ENCODE results near the gene NAPA.

NAPA gene

DNA sequence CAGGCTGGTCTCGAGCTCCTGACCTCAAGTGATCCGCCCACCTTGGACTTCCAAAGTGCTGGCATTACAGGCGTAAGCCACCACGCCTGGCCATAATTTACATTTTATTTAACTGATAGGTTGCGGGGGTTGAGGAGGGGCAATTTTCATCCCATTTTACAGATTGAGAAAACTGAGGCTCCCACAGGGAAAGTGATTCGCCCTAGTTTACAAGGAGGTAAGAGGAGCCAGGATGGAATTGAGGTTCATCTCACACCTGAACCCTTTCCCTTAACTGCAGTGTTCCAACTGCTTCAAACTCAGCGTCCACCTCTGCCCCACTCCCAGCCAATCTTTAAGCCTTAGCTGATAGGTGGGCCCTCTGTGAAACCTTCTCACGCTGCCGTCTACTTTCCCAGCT is 4.0 kb upstream of the NAPA start:
- WGBS, 2 donors (ENCODE audit: extremely low coverage in 2 of 2, insufficient read length in 2 of 2, insufficient replicate concordance in 1 of 2): no CpG with 5 or more reads among the region's 9 CpGs
- Histone ChIP-seq H2AFZ (ENCODE audit: low read length) (no peak overlapping the region), H4K91ac (ENCODE audit: low read depth, low read length, poor library complexity) (no peak overlapping the region), H2BK120ac (ENCODE audit: low read depth, low read length) (no peak overlapping the region), H3K14ac (ENCODE audit: low read length) (no peak overlapping the region), H3K4me2 (ENCODE audit: insufficient read depth, low read length, poor library complexity, severe bottlenecking) (no peak overlapping the region), H3K4ac (ENCODE audit: low read length) (no peak overlapping the region), H3K27me3 (ENCODE audit: control insufficient read depth in 3 of 3, insufficient read depth in 3 of 3, low read depth in 1 of 3, low read length in 3 of 3) (peaks cover 0 to 21% (median 0%) of the 10 kb centered on the region in 3 experiments), H2BK5ac (ENCODE audit: low read length) (no peak overlapping the region), H3K9me3 (replicated peaks in 1 of 2; ENCODE audit: control insufficient read depth in 2 of 2, insufficient read depth in 1 of 2, low read depth in 1 of 2, low read length in 2 of 2) (no peaks in the 10 kb centered on the region), H3K18ac (ENCODE audit: low read length) (no peak overlapping the region), H3K27ac (replicated peaks; ENCODE audit: low read length) (no peak overlapping the region), H2BK12ac (ENCODE audit: low read length) (no peak overlapping the region), H4K8ac (ENCODE audit: low read depth, low read length) (no peak overlapping the region), H2AK5ac (ENCODE audit: low read depth, low read length) (no peak overlapping the region), H3K4me1 (ENCODE audit: control insufficient read depth in 2 of 2, insufficient read depth in 1 of 2, low read depth in 1 of 2, low read length in 2 of 2) (peaks cover 5 to 7% of the 10 kb centered on the region in 2 donors), H2BK15ac (ENCODE audit: low read length) (no peak overlapping the region), H3K79me1 (ENCODE audit: low read depth, low read length) (peaks cover 7% of the 10 kb centered on the region), H3K23ac (ENCODE audit: low read depth, low read length, poor library complexity) (no peak overlapping the region), H3K9ac (ENCODE audit: low read depth, low read length, poor library complexity) (no peak overlapping the region), H3K36me3 (replicated peaks in 1 of 2; ENCODE audit: control insufficient read depth in 2 of 2, insufficient read depth in 2 of 2, low read length in 2 of 2) (no peaks in the 10 kb centered on the region), H3K4me3 (ENCODE audit: low read length in 2 of 2) (no peak overlapping the region)
- DNase-seq (ENCODE audit: low spot score): no peak

DNA sequence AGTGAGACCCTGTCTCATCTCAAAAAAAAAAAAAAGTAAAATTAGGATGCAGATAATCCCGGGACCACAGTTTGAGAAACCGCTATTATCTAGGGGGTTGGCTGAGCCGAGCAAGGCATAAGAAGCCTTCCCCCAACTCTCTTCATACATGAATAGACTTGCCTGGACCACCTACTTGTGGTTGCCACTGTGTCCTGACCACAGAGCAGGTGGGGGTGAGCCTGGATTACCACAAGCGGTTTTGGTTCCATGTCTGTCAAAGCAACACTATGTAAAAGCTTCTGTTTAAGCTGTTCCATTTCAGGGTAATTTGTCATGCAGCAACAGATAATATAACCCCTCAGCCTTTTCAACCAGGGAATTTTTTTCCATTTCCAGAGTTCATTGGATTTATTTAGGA is 3.3 kb upstream of the NAPA start:
- WGBS, 2 donors (ENCODE audit: extremely low coverage in 2 of 2, insufficient read length in 2 of 2, insufficient replicate concordance in 1 of 2): no CpG with 5 or more reads among the region's 4 CpGs
- no peak overlapping the region for H3K9ac ChIP-seq (ENCODE audit: low read depth, low read length, poor library complexity)
- H3K36me3 ChIP-seq (replicated peaks in 1 of 2; ENCODE audit: control insufficient read depth in 2 of 2, insufficient read depth in 2 of 2, low read length in 2 of 2): no peaks in the 10 kb centered on the region
- peaks cover 7% of the 10 kb centered on the region for H3K79me1 ChIP-seq (ENCODE audit: low read depth, low read length)
- H3K27me3 ChIP-seq (ENCODE audit: control insufficient read depth in 3 of 3, insufficient read depth in 3 of 3, low read depth in 1 of 3, low read length in 3 of 3): peaks cover 0 to 17% (median 0%) of the 10 kb centered on the region in 3 experiments
- H3K4me2 ChIP-seq (ENCODE audit: insufficient read depth, low read length, poor library complexity, severe bottlenecking): no peak overlapping the region
- no peak overlapping the region for H4K8ac ChIP-seq (ENCODE audit: low read depth, low read length)
- no peak overlapping the region for H4K91ac ChIP-seq (ENCODE audit: low read depth, low read length, poor library complexity)
- H2BK15ac ChIP-seq (ENCODE audit: low read length): no peak overlapping the region
- no peak overlapping the region for H3K4ac ChIP-seq (ENCODE audit: low read length)
- H2BK5ac ChIP-seq (ENCODE audit: low read length): no peak overlapping the region
- DNase-seq (ENCODE audit: low spot score): no peak
- no peak overlapping the region for H2BK120ac ChIP-seq (ENCODE audit: low read depth, low read length)
- no peaks in the 10 kb centered on the region for H3K9me3 ChIP-seq (replicated peaks in 1 of 2; ENCODE audit: control insufficient read depth in 2 of 2, insufficient read depth in 1 of 2, low read depth in 1 of 2, low read length in 2 of 2)
- H2AFZ ChIP-seq (ENCODE audit: low read length): no peak overlapping the region
- H3K14ac ChIP-seq (ENCODE audit: low read length): no peak overlapping the region
- H3K4me3 ChIP-seq (ENCODE audit: low read length in 2 of 2): no peak overlapping the region
- no peak overlapping the region for H2AK5ac ChIP-seq (ENCODE audit: low read depth, low read length)
- no peak overlapping the region for H2BK12ac ChIP-seq (ENCODE audit: low read length)
- no peak overlapping the region for H3K18ac ChIP-seq (ENCODE audit: low read length)
- no peak overlapping the region for H3K27ac ChIP-seq (replicated peaks; ENCODE audit: low read length)
- no peak overlapping the region for H3K23ac ChIP-seq (ENCODE audit: low read depth, low read length, poor library complexity)
- peaks cover 5 to 6% of the 10 kb centered on the region in 2 donors for H3K4me1 ChIP-seq (ENCODE audit: control insufficient read depth in 2 of 2, insufficient read depth in 1 of 2, low read depth in 1 of 2, low read length in 2 of 2)

DNA sequence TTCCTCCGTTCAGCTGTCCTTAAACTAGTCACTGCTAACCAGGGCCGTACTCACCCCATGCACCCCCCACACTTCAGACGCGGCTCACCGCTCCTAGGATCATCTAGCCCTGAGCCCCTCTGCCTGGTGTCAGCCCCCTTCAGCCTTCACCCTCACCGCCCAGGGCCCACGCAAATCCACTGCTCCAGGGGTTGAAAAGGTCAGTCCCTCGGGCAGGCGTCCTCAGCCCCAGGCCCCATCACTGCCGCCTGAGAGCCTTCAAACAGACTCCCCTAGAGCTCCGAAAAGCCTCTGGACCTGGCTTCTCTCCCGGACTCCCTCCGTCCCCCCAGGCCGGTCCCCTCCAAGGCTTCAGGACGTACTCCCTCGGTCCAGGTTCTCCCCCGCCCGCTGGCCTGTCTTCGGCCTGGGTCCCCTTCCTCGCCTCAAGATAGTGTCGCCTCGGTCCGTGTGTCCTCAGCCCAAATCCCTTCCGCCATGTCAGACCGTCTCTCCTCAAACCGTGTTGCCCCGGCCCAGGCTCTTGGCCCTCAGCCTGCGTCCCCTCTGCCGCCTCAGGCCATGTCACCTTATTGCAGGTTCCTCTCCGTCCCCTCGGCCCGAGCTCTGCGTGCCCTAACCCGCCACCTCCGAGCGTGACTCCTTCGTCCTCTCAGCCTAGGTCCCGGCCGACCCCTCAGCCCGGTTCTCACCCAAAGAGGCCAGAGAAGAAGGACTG is 553 bp downstream of the NAPA start:
- peak overlapping the region; percentile 43 for H2BK120ac ChIP-seq (ENCODE audit: low read depth, low read length)
- peak overlapping the region; percentile 100 for H3K9ac ChIP-seq (ENCODE audit: low read depth, low read length, poor library complexity)
- H2BK5ac ChIP-seq (ENCODE audit: low read length): peak overlapping the region; percentile 88
- H3K14ac ChIP-seq (ENCODE audit: low read length): peak overlapping the region; percentile 72
- H3K23ac ChIP-seq (ENCODE audit: low read depth, low read length, poor library complexity): peak overlapping the region; percentile 60
- H3K18ac ChIP-seq (ENCODE audit: low read length): peak overlapping the region; percentile 96
- no peaks in the 10 kb centered on the region for H3K9me3 ChIP-seq (replicated peaks in 1 of 2; ENCODE audit: control insufficient read depth in 2 of 2, insufficient read depth in 1 of 2, low read depth in 1 of 2, low read length in 2 of 2)
- H3K27ac ChIP-seq (replicated peaks; ENCODE audit: low read length): peak overlapping the region; percentile 57
- no peak overlapping the region for H4K8ac ChIP-seq (ENCODE audit: low read depth, low read length)
- H2BK15ac ChIP-seq (ENCODE audit: low read length): peak overlapping the region; percentile 45
- peak overlapping the region; percentile 67 for H2BK12ac ChIP-seq (ENCODE audit: low read length)
- H4K91ac ChIP-seq (ENCODE audit: low read depth, low read length, poor library complexity): no peak overlapping the region
- no peak overlapping the region for H3K4ac ChIP-seq (ENCODE audit: low read length)
- WGBS, 2 donors (ENCODE audit: extremely low coverage in 2 of 2, insufficient read length in 2 of 2, insufficient replicate concordance in 1 of 2): no CpG with 5 or more reads among the region's 40 CpGs
- H2AFZ ChIP-seq (ENCODE audit: low read length): peak overlapping the region; percentile 85
- H3K4me1 ChIP-seq (ENCODE audit: control insufficient read depth in 2 of 2, insufficient read depth in 1 of 2, low read depth in 1 of 2, low read length in 2 of 2): peaks cover 5 to 6% of the 10 kb centered on the region in 2 donors
- peak overlapping the region; percentile 83 for H2AK5ac ChIP-seq (ENCODE audit: low read depth, low read length)
- H3K36me3 ChIP-seq (replicated peaks in 1 of 2; ENCODE audit: control insufficient read depth in 2 of 2, insufficient read depth in 2 of 2, low read length in 2 of 2): no peaks in the 10 kb centered on the region
- peak overlapping the region; percentile 82 for H3K4me2 ChIP-seq (ENCODE audit: insufficient read depth, low read length, poor library complexity, severe bottlenecking)
- H3K27me3 ChIP-seq (ENCODE audit: control insufficient read depth in 3 of 3, insufficient read depth in 3 of 3, low read depth in 1 of 3, low read length in 3 of 3): no peaks in the 10 kb centered on the region
- no peak for DNase-seq (ENCODE audit: low spot score)
- H3K4me3 ChIP-seq (ENCODE audit: low read length in 2 of 2): peak overlapping the region; percentile 64 to 94
- H3K79me1 ChIP-seq (ENCODE audit: low read depth, low read length): peaks cover 23% of the 10 kb centered on the region

DNA sequence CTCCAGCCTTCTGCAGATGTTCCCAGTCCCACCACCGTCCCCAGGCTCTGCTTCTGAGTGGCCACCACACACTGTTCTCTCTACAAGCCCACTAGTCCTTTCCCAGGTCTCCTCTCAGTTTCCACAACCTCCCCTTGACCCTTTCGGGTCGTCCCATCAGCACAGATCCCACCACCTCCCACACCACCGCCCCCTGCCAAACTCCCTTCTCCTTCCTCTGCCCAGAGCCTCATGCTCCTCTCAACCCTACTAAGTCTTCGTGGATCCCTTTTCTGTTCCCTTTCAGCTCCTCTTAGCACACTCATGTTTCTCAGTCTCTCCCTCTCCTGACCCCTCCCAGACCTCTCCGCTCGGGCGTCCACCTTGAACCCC is 1.9 kb downstream of the NAPA start:
- no peak overlapping the region for H3K4ac ChIP-seq (ENCODE audit: low read length)
- WGBS, 2 donors (ENCODE audit: extremely low coverage in 2 of 2, insufficient read length in 2 of 2, insufficient replicate concordance in 1 of 2): no CpG with 5 or more reads among the region's 8 CpGs
- no peak overlapping the region for H3K14ac ChIP-seq (ENCODE audit: low read length)
- H2BK15ac ChIP-seq (ENCODE audit: low read length): no peak overlapping the region
- peaks cover 5 to 9% of the 10 kb centered on the region in 2 donors for H3K4me1 ChIP-seq (ENCODE audit: control insufficient read depth in 2 of 2, insufficient read depth in 1 of 2, low read depth in 1 of 2, low read length in 2 of 2)
- H3K27me3 ChIP-seq (ENCODE audit: control insufficient read depth in 3 of 3, insufficient read depth in 3 of 3, low read depth in 1 of 3, low read length in 3 of 3): no peaks in the 10 kb centered on the region
- H2BK120ac ChIP-seq (ENCODE audit: low read depth, low read length): no peak overlapping the region
- no peaks in the 10 kb centered on the region for H3K9me3 ChIP-seq (replicated peaks in 1 of 2; ENCODE audit: control insufficient read depth in 2 of 2, insufficient read depth in 1 of 2, low read depth in 1 of 2, low read length in 2 of 2)
- no peak overlapping the region for H3K27ac ChIP-seq (replicated peaks; ENCODE audit: low read length)
- H3K9ac ChIP-seq (ENCODE audit: low read depth, low read length, poor library complexity): no peak overlapping the region
- H2AK5ac ChIP-seq (ENCODE audit: low read depth, low read length): no peak overlapping the region
- peaks cover 26% of the 10 kb centered on the region for H3K79me1 ChIP-seq (ENCODE audit: low read depth, low read length)
- no peak overlapping the region for H2BK5ac ChIP-seq (ENCODE audit: low read length)
- no peak overlapping the region for H4K8ac ChIP-seq (ENCODE audit: low read depth, low read length)
- H2AFZ ChIP-seq (ENCODE audit: low read length): no peak overlapping the region
- no peak overlapping the region for H3K23ac ChIP-seq (ENCODE audit: low read depth, low read length, poor library complexity)
- H3K4me2 ChIP-seq (ENCODE audit: insufficient read depth, low read length, poor library complexity, severe bottlenecking): no peak overlapping the region
- no peak overlapping the region for H4K91ac ChIP-seq (ENCODE audit: low read depth, low read length, poor library complexity)
- no peak overlapping the region for H2BK12ac ChIP-seq (ENCODE audit: low read length)
- H3K18ac ChIP-seq (ENCODE audit: low read length): no peak overlapping the region
- H3K36me3 ChIP-seq (replicated peaks in 1 of 2; ENCODE audit: control insufficient read depth in 2 of 2, insufficient read depth in 2 of 2, low read length in 2 of 2): no peaks in the 10 kb centered on the region
- no peak for DNase-seq (ENCODE audit: low spot score)
- peak overlapping the region in 1 of 2 donors; percentile 28 for H3K4me3 ChIP-seq (ENCODE audit: low read length in 2 of 2)
